NCI-H526 treated with DMSO at 0.1 percent for 48 hours (cell line): Measurements from ENCODE around the gene RBP7.
"Not testable (repeated sequence)": the region's sequence is repeated elsewhere in the genome, so short reads cannot be mapped to it uniquely, and the experiment has no call there.

Experiments used
- DNase-seq: peaks from one replicate; lab custom pipeline; 2025; lab: John Stamatoyannopoulos, UW

Gene RBP7

DNA sequence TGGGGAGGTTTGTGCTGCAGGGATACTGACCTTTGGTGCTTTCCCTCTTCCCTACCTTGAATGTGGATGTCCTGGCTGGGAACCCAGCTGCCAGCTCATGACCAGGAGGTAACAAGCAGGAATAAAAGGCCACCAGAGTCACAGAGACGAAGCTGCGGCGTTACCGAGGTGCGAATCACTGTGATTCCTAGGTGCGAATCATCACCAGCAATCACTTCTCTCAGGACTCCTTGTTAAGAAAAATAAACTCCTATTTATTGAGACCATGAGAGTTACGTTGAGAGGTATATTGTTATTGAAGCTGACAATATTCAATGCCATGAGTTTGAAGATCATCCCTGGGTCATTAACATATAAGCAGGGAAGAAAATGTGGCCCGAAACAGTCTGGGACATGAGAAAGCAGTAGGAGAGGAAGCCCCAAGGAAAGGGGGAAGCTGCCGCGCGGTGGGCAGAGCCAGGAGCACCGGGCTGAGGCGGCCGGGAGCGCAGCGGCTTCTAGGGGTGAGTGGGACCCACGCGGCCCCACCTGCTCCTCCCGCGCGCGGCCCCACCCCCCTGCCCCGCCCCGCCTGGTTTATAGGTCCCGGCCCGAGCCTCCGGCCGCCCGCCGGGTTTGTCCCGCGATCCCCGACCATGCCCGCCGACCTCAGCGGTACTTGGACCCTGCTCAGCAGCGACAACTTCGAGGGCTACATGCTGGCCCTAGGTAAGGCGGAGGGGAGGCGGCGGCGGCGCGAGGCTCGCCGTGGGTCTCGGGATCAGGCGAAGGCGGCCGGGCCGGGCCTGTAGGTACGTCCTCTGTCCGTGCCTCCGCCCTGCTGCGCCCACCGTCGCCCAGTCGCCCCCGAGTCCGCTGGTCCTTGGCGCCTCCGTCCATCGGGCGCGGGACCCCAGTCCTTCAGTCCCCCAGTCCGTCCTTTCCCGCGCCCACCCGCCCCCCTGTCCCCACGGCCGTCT is at the start of gene RBP7:
TSS of gene RBP7 (plus strand) at position 605 of the 959 bp plus-strand sequence. CDS start at position 636, 31 bp downstream.
- no peak for DNase-seq

GRCh38 chr1:9957726-9958125 is 39.3 kb upstream of the RBP7 start:
- DNase-seq, result no peak

DNA sequence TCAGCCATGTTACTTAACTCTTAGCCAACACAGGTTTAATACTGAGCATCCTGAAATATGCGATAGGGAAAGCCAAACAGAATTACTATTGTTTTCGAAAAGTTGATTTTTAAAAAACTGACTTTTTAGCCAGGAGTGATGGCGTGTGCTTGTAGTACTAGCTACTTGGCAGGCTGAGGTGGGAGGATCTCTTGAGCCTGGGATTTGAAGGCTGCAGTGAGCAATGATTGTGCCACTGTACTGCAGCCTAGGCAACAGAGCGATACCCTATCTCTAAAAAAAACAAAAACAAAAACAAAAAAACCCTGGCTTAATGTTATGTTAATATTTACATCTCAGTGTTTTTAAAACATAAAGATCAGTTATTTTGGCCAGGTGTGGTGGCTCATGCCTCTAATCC is 37.0 kb upstream of the RBP7 start:
- no peak for DNase-seq

- DNase-seq, result peak; percentile 67
These were observed 36.1 kb upstream of the RBP7 start for GRCh38 chr1:9960706-9961562.

DNA sequence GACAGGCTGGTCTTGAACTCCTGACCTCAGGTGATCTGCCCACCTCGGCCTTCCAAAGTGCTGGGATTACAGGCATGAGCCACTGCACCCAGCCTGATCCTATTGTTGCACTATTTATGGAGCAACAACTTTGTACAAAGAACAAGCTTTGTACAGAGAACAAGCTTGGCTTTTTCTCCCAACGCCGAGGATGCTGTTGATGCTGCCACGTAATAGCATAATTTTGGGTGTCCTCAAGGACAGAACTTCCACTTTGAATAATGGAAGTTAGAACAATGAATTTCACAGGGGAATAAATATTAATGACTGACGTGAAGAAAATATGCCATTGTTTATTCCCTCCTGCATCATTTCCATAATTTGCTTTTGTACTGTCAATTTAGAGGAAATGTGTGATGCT is 12.8 kb upstream of the RBP7 start:
- no peak for DNase-seq

DNA sequence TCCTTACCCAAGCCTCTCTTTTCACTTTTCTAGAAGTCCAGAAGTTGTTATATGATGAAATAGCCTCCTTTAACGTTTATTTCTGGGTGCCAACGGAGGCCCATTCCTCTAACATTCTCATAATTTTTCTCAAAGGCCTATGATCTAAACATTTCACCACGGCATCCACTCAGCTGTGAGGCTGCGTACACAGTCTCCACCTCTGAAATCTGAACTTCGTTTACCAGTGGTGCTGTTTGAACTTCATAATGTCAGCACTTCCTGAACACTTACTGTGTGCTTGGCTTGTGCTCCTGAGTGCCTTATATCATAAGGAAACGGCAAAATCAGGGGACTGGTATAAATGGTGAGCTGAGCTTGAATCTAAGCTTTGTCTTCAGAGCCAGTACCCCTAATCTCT is 12.0 kb upstream of the RBP7 start:
- DNase-seq, result no peak

GRCh38 chr1:9989773-9990172 is 7.3 kb upstream of the RBP7 start:
- DNase-seq, result no peak

DNA sequence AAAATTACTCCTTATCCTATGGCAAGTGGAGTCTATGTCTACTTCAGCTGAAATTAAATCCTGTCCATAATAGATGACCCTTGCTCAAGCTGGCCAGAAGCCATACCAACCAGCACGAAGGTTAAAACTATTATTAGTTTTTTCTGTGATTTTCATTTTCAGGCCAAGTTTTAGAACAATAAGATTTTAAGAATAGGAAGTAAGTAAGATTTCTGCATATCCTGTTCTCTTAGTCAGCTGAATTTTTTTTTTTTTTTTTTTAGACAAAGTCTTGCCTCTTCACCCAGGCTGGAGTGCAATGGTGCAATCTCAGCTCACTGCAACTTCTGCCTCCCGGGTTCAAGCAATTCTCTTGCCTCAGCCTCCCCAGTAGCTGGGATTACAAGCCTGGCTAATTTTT is 6.1 kb upstream of the RBP7 start:
- no peak for DNase-seq

- no peak for DNase-seq
These were observed 4.1 kb upstream of the RBP7 start for GRCh38 chr1:9992910-9993309.

- no peak for DNase-seq
These were observed 3.4 kb upstream of the RBP7 start for GRCh38 chr1:9993561-9994075.

DNA sequence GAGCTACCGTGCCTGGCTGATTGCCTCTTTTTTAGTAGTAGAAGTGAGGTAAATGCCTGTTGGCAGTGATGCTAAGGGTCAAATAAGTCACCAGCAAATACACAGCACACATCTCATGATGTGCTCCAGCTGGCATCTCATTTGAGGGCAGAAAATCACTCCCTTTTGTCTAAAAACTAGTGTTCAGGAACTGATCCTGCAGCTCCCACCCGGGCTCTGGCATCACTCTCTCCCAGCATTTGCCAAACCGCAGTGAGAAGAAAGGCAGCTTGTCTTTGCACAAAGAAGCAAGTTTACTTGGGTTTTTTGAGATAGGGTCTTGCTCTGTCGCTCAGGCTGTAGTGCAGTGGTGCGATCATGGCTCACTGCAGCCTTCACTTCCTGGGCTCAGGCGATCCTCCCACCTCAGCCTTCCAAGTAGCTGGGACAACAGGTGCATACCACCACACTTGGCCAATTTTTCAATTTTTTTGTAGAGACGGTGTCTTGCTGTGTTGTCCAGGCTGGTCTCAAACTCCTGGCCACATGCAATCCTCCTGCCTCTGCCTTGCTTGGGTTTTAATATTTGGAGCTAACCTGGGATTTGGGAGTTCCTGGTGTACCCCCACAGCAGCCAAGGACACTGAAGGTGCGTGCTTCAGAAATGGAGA is 4.1 kb downstream of the RBP7 start:
- no peak for DNase-seq

DNA sequence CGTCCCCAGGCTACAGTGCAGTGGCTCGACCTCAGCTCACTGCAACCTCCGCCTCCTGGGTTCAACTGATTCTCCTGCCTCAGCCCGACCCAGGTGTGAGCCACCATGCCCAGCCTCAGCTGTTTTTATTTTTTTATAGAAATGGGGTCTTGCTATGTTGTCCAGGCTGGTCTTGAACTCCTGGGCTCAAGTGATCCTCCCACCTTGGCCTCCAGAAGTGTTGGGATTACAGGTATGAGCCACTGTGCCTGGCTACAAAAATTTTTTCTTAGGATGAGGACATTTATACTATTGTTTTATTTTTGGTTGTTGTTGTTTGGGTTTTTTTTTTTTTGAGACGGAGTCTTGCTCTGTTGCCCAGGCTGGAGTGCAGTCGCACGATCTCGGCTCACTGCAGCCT is 8.2 kb downstream of the RBP7 start:
- not testable (repeated sequence) for DNase-seq

DNA sequence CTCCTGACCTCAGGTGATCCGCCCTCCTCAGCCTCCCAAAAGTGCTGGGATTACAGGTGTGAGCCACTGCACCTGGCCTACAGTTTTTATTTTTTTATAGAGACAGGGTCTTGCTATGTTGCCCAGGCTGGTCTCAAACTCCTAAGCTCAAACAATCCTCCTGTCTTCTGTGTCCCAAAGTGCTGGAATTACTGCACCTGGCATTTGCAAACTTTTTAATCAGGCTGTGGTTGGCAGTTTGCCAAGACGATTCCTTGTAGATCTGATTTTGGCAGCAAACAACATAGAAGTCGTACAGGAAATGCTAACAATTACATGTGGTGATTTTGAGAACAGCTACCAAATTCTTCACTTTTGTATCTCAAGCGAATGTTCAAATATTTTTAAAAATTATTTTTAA is 10.1 kb downstream of the RBP7 start:
- no peak for DNase-seq

DNA sequence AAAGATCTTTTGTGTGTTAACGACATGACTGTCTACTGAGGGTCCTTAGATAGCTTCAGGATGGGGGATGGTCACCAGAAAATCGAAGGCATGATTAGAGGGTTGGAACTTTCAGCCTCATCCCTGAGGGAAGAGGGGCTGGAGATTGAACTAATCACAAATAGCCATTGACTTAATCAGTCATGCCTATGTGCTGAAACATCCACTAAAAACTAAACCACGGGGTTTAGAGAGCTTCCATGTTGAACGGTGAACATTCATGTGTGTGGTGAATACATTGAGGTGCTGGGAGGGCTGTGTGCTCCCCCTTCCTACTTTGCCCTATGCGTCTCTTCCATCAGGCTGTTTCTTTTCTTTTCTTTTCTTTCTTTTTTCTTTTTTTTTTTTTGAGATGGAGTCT is 17.0 kb downstream of the RBP7 start:
- DNase-seq, result no peak

- DNase-seq, result no peak
These were observed 22.5 kb downstream of the RBP7 start for GRCh38 chr1:10019561-10019960.

GRCh38 chr1:10020086-10020485 is 23.1 kb downstream of the RBP7 start:
- DNase-seq, result no peak

DNA sequence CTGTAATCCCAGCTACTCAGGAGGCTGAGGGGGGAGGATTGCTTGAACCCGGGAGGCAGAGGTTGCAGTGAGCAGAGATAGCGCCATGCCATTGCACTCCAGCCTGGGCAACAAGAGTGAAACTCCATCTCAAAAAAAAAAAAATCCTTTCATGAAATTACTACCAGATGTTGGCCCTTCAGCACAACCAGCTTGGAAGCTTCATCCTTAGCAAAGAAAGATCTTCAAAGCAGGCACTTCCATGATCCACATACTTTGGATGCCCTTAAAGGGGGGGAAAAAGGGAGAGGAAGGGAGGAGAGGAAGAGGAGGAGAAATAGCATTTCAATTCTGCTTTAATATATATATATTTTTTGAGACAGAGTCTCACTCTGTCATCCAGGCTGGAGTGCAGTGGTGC is 23.6 kb downstream of the RBP7 start:
- not testable (repeated sequence) for DNase-seq

- DNase-seq, result not testable (repeated sequence)
These were observed 25.0 kb downstream of the RBP7 start for GRCh38 chr1:10021992-10022391.

GRCh38 chr1:10022656-10023055 is 25.6 kb downstream of the RBP7 start:
- no peak for DNase-seq

GRCh38 chr1:10025354-10025753 is 28.3 kb downstream of the RBP7 start:
- no peak for DNase-seq

DNA sequence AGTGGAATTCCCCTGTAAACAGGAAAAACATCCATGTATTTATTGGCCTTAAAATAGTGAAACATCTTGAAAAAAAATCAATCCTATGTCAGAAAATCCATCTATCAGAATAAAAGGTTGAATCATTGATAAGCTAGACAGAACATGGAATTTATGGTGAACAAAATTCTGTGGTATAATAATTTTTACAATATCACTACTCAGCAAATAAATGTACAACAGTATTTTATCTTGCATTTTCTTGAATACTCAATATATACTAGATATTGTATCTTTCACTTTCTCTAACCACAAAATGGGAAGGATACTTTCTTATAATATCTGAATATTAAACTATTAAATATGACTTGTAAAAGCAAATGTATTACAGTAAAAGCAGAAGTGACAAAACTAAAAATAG is 30.0 kb downstream of the RBP7 start:
- DNase-seq, result no peak

- not testable (repeated sequence) for DNase-seq
These were observed 32.0 kb downstream of the RBP7 start for GRCh38 chr1:10028956-10029500.
